Choroid plexus epithelial cell (primary cell): ENCODE results near the gene CD74.
A peak's percentile ranks its signal among the peaks of the same experiment; 100 is the strongest.

ENCODE experiments used
- DNase-seq: peaks from one replicate; pipeline ENCODE4 v3.0.0-alpha.2; 2010; ENCODE audit warnings: low read depth
- H3K4me3 ChIP-seq: 2 replicates; pipeline ENCODE4 v1.5.1; 2011; ENCODE audit warnings: low read depth, mild to moderate bottlenecking, control low read depth, low read length, moderate library complexity
- CTCF ChIP-seq: conservative IDR thresholded peaks from 2 replicates; pipeline ENCODE4 v1.5.1; 2011; ENCODE audit warnings: low read depth, mild to moderate bottlenecking, control low read depth, inconsistent platforms, low read length, moderate library complexity

The CD74 gene

GRCh38 chr5:150399524-150400211 lies 13.0 kb downstream of the CD74 start:
- peak; percentile 59 for DNase-seq
- no peak overlapping the region for H3K4me3 ChIP-seq
- no peak for TF ChIP-seq CTCF

DNA sequence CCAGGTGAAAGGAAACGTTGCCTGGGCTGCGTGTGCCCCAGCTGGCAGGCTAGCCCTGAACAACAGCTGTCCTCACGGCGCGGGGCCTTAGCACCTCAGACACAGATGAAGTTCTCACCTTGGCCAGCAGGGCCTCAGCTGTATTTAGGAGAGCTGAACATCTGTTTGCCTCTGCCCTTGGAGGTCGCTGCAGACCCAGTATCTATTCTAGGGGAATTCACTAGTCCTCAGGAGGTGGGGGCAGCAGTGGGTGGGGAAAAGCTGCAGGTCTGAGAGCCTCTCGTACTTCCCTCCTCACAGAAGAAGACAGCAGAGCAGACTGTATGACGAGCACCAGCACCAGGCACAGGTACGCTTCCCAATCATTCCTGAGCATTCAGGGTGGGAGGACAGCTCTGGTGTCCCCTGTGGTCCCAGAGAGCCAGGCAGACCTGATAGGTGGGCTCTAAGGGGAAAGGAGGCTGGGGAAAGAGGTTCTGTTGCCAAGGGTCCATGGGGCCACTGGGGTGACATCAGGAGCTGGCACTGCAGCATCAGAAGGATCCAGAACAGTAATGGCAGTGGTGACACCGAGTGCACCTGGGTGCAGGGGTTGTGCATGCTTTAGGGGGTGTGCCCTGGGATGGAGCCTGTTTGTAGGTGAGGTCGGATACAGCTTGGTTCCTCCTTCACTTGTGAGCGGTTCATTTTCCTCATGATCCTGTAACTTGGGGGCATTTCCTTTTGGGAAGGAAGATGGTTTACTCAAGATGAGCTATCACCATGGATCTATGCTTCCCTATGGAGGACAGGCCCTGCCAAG lies 13.8 kb downstream of the CD74 start:
- peak; percentile 39 for TF ChIP-seq CTCF
- no peak overlapping the region for H3K4me3 ChIP-seq
- no peak for DNase-seq

GRCh38 chr5:150397782-150398721 lies 14.7 kb downstream of the CD74 start:
- TF ChIP-seq CTCF = peak; percentile 17
- no peak overlapping the region for H3K4me3 ChIP-seq
- DNase-seq = no peak

DNA sequence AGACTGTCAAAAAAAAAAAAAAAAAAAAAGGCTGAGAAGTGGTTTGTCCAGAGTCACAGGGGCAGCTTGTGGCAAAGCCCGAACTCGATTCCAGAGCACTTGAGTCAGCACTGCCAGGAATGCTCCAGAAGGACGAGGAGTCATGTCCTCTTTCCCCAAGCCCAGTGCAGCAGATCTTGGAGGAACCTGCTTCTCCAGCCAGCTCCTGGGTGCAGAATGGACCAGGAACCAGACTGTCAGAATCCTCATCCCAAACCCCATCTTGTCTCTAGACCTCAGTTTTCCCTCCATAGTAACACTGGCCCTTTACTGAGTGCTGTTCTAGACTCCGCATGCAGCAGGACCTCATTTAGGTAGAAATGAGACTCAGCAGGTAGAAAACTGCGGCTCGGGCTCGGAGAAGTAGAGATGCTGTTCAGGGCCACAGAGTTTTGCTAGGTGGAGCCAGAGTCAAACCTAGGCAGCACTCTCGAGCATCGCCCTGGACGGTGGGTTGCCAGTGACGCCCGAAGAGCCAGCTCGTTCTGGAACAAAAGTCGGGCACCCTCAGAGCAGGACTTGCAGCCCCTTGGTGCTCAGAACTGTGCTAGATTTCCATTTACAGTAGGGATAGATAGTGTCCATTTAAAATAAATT lies 15.4 kb downstream of the CD74 start:
- peak; percentile 34 for DNase-seq
- H3K4me3 ChIP-seq = no peak overlapping the region
- no peak for TF ChIP-seq CTCF

DNA sequence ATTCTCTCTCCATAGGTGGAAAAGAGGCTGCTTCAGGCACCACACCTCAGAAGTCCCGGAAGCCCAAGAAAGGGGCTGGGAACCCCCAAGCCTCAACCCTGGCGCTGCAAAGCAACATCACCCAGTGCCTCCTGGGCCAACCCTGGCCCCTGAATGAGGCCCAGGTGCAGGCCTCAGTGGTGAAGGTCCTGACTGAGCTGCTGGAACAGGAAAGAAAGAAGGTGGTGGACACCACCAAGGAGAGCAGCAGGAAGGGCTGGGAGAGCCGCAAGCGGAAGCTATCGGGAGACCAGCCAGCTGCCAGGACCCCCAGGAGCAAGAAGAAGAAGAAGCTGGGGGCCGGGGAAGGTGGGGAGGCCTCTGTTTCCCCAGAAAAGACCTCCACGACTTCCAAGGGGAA lies 16.4 kb downstream of the CD74 start:
- no peak for DNase-seq
- TF ChIP-seq CTCF = no peak

GRCh38 chr5:150395688-150395975 lies 17.1 kb downstream of the CD74 start:
- DNase-seq = no peak
- H3K4me3 ChIP-seq = no peak overlapping the region
- TF ChIP-seq CTCF = no peak

More for the DNA sequence above, 16.4 kb downstream of the CD74 start:
- no peak overlapping the region for H3K4me3 ChIP-seq
